ENCODE results near the gene GRK1.

Gene GRK1

DNA sequence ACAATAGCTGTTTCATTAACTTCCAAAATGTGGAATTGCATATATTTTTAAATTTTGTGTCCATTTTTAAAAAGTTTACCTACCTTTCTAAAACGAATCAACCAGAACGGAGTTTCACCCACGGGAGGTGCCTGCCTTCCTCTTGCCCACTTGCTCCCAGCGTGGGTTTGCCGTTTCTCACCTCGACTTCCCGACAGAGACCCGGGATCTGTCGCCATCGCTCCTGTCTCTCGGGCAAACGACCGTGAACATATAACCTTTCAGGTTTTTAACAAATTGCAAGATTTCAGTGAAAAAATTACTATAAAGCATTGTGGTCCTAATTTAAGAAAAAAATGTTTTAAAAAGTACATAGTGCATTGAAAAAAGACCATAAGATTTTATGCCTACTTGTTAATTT, 96.2 kb downstream of the GRK1 start:
- no peak for DNase-seq

DNA sequence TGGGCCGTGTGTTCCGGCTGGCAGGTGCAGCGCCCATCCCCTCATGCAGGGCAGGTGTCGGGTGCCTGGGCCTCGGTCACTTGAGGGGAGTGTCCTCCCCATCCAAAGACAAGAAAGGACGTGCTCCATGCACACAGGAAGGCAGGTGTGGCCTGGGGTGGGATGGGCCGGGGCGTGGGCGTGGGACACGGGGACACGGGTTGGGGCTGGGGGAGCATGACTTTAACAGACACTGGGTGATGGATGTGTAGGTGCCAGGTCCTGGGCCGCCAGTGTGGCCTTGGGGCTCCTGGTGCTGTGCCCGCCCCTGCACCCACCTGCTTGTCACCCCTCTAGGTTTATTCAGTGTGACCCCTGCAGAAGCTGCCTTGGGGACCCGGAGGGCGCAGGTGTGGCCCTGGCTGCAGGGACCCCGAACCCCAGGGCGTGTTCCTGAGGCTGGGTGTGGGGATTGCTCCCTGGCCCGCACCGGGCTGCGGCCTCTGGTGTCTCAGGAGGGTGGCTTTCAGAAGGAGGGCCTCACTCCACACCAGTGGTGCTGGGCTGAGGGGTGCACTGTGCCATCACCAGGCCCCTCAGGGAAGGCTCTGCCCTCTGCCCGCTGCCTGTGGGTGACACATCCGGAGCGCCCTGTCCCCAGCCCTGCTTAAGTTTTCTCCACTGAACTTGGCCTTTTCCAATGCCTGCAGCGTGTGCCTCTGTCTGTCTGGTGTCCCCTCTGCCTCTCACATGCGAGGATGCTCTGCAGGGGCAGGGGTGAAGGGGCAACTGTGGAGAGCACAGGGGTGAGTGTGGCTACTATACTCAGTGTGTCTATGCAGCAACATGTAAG, 97.2 kb downstream of the GRK1 start:
- DNase-seq: no peak

- no peak for DNase-seq
Observed at GRCh38 chr13:113764793-113765563, 98.0 kb downstream of the GRK1 start.

DNA sequence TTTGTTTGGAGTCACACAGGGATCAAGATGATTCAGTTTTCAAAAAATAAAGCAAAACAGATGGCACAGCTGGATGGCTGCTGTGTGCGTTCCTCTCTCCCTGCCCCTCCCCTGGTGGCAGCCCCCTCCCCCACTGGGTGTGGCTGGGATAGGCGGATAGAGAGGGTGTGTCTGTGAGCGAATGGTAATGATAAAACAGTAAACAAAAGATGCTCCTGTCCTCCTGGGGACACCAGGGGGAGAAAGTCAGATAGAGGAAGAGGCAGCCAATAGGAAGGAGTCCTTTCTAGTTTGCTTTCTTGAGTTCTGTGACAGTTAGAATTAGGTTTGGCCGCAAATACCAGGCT, 98.5 kb downstream of the GRK1 start:
- DNase-seq: no peak

- DNase-seq: no peak
Observed at GRCh38 chr13:113766035-113766800, 99.2 kb downstream of the GRK1 start.

- no peak for DNase-seq
Observed at GRCh38 chr13:113767366-113767765, 100.3 kb downstream of the GRK1 start.

DNA sequence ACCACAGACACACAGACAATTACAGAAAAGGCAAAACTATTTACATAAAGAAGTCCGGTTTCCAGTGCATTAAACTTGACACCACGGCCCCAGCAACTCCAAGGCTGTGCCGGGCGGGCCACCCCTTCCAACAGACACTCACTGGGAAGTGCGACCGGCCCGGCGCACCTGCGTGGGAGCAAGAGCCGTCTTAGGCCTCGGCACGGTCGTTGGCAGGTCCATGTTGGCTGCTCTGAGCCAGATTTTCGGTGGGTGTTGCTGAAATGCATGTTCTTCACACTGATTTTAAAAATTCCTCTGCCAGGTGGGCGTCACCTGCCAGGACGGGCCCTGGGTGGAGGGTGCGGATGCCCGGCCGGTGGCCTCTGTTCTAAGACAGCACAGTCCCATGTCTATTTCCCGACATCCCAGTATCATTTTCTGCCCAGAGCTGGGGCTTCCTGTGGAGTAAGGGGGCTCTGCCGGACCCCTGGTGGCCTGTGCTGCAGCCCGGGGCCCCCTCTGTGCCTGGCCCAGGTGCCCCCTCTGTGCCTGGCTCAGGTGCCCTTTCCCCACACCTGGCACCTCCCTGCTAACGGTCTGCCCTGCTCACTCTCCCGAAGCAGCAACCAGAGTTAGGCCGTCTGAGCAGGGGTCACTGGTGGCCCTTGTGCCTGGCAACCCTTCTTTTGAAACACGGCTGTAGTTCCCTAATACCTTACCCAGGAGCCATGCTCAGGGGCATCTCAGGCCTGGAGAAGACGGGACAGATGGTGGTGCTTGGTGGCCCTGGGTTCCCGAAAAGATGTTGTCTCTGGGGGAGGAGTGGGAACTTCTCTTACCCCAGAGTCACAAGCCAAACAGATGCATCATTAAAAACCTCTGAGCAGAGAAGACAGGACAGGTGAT, 101.2 kb downstream of the GRK1 start:
- DNase-seq: no peak

DNA sequence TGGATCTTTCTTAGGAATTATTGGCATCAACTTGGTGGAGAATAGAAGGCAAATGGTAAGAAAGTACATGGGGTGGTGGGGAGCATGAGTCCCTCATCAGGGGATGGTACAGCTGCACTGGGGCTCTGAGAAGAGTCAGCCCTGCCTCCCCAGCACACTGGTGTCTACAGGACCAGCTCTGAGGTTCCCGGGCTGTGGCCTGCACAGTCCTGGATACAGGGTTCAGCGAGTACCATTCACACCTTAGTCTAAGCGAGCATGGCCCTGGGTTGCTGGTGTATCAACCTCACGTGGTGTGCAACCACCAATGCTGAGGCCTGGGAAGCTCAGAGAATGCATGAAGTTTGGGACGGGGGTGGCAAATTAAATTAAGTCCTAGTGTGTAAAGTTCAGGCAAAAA, 102.1 kb downstream of the GRK1 start:
- no peak for DNase-seq

GRCh38 chr13:113769881-113770280, 102.9 kb downstream of the GRK1 start:
- DNase-seq: no peak

DNA sequence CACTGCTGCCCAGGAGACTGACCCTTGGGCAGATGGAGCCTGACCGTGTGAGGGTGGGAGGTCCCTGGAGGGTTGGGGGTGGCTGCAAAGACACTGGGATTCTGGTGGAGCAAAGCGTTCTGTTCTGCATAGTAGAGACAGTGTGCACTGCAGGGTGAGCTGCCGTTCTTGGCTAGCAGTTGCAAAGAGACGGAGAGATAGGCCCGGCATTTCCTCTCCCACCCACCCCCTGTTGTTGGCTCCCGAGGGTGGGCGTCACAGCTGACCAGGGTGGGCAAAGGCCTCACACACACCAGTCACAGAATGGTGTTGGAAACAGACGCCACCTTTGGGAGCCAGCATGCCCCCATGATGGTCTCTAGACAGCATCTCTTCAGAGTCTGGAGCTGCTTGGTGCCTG, 103.4 kb downstream of the GRK1 start:
- no peak for DNase-seq

DNA sequence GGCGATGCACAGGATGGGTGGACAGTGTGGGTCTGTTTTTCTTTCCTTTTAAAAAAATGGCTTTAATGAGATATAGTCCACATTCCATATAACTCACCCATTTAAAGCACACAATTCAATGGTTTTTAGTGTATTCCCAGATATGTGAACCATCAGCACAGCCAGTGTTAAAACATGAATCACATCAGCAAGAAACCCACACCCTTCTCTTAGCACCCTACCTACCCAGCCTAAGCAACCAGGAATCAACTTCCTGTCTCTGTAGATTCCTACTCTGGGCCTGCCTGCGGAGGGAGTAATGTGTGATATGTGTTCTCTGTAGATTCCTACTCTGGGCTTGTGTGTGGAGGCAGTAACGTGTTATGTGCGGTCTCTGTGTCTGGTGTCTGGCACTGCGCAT, 103.9 kb downstream of the GRK1 start:
- DNase-seq: no peak

DNA sequence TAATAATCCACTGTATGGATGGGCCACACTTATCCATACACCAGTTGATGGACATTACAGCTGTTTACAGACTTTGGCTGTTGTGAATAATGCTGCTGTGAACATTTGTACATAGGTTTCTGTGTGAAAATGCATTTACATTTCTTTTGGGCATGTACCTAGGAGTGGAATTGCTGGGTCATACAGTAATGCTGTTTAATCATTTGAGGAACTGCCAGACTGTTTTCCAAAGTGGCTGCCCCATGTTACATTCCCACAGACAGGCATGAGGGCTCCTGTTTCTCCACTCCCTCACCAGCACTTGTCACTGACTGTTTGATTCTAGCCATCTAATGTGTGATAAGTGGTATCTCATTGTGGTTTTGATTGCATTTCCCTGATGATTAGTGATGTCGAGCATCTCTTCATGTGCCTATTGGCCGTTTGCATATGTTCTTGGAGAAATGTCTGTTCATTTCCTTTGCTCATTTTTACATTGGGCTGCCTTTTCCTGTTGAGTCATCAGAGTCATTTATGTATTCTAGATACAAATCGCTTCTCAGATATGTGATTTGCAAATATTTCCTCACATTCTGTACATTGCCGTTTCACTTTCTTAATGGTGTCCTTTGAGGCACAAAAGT, 104.8 kb downstream of the GRK1 start:
- DNase-seq: no peak

DNA sequence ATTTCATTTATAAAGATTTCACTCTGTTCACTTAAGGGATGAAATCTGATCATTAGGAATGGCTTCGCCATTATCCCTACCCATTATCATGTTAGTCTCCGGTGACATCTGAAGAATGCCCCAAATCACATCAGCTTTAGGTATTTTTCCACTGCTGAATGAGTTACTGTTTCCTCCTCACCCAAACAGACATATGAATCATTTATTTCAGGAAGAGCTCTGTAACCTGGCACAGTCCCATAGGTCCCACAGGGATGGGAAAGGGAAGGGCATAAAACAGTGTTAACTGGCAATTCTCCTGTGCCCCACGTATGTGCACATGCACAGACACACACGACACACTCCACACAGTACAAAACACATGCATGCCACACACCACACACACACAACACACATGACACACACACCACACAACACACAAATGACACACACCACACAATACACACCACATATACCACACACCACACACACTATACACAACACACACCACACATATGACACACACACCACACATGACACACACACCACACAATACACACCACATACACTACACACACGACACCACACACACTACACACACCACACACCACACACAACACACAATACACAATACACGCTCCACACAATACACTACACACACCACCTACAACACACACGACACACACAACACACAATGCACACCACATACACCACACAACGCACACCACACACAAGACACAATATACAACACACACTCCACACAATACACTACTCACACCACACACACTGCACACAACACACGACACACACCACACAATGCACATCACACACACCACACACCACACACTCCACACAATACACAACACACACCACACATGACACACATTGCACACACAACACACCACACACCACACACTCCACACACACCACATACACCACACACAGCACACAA, 107.4 kb downstream of the GRK1 start:
- DNase-seq: no peak

DNA sequence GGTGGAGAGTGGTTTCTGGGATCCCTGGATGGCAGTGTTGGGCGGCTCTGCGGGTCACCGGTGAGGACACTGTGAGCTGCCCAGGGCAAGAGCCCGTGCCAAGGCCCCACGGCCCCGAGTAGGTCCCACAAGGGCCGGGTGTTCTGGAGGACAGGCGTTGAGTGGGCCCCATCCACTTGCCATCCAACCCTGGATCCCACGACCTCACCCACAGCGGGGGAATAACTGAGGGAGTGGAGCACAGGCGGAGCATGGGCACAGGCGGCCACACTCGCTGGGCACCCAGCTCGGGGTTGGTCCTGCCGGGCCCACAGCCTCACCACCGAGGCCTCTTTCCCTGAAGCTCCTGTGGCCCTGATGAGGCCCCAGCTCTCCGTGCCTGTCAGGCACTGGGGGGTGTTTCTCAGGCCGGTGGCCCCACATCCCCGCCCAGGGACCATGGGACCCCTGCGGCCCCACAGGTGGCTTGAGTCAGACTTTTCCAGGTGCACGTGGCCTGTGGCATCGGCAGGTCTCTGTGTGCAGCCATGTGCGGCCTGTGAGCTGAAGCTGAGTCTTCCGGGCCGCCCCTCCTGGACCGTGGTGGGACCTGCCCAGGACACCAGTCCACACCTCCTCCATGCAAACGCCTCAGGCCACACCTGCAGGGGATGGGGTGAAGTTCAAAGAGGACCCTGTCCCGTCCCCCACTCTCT, 108.6 kb downstream of the GRK1 start:
- no peak for DNase-seq

DNA sequence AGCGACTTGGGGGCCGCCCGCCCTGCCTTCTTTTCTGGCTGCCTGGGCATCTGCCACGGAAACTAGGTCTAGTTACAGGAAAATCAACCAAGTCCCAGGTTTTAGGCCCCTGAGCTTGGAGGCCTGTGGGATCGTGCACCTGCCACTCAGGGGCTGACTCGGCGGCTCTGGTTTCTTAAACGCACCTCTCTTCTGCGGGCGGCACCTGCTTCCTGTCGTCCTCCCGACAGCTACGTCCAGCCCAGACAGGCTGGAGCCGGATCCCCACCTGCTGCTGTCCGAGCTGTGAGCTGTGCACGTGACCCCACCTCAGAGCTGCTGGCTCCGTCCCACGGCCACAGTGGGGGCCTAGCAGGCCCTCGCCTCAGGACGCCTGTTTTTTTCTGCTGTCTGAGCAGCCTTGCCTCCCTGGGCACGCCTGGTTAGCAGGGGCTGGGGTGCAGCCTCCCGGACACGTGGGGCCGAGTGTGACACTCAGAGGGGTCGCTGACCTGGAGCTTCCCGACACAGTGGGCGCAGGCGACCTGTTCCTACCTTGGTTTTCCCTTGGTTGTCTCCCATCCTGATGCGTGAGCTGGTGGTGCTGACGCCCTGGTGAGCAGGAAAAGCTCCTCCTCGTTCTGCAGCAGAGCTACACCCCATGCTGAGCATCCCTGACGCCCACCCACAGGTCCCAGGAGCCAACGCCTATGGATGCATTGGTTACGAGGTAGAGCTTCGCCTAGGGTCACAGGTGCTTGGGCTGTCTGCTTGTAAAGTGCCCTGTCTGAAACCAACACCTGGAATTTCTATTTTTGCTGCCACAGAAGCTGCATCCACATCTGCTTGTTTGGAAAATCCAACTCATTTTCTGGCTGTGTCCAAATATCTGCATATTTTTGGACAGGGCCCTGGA, 109.5 kb downstream of the GRK1 start:
- DNase-seq: no peak

DNA sequence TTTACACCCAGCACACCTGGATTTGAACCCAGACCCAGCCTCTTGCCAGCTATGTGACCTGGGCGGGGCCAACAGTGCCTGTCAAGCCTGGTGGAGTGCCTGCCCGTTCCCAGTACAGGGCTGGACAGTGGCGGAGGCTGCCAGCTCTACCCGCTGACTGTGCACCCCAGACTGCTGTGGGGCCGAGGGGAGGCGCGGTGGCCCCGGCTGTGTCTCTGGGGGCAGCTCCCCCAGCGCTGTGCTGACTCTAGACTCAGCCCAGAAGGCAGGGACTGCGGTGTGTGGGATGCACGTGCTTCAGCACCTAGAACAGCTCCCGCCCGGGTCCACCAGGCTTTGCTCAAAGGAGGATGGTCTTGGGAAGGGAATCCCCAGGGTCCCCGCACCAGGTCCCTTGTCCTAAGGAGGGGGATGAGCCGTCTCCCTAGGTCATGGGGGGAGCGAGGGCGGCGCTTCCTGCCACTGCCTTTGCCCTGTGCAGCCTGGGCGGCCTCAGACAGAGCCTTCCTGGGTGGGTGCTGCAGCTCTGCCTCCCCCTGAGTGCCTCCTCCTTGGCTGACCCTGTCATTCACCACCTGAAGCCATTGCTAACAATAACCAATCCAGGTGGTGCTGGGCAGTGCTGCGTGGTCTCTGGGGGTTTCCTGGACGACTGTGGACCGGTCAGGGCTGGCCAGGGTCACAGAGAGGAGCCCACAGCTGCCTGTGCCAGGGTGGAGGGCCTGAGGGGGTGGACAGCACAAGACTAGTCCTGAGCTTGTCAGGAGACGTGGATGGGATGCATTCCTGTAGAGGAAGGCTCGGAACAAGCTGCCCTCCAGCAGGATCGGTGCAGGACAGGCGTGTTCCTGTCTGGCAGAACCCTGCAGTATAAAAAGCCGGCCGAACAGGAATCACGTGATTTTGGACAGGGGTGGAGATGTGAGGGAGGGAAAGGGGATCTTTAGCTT, 110.6 kb downstream of the GRK1 start:
- no peak for DNase-seq

DNA sequence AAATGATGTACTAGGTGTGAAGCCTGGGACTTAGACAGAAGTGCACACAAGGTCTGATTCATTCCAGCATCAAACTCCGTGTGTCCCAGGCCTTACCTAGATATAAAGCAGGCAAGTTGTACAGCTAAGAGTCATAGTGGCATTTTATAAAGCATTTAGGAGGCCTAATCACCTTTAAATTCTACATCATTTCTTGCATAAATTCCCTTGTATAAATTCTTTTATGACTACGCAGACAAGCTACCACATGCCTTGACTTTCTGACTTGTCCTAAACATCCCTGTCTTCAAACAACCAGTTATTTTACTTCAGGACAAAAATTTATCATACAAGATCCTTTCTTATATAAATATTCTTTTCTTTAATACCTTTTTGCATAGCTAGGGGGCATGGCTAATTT, 114.6 kb downstream of the GRK1 start:
- DNase-seq: no peak

DNA sequence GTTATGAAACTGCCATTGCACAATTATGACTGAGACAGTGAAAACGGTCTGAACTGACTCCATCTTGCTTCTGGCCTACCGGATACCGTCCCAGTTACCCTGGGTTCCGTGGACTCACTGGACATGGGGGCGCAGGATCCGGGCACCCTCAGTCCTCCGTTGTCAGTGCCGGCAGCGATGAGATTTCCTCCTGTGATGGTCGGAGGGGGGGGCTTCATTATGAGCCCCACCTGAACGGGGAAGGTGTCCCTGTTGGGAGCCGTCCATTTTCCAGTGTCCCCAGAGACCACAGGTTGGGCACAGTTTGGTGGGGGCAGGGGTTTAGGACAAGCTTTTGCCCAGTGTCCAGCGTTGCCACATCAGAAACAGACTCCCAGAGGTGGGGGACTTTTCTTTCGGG, 115.5 kb downstream of the GRK1 start:
- no peak for DNase-seq

Measured in stimulated activated CD4-positive, alpha-beta T cell treated with anti-CD3 and anti-CD28 coated beads, Interleukin-4, amount 100 ng/mL, for 4 hours (primary cell).